Psoas muscle (tissue), 8 donors: ENCODE results near the gene LAMA5. TPM values are rescaled to one million over a fixed set of nuclear protein-coding genes. Genes with fewer than 3 reads are reported as not detected.

Experiments used
- ATAC-seq, 4 donors: fragments of 200-7000 bp; cut with Tn5 transposase; one replicate each; pipeline ENCODE4 v1.9.1; 2020; ENCODE audit warnings: moderate library complexity in 3 of 4, mild to moderate bottlenecking in 2 of 4
- DNase-seq, 2 donors: peaks; one replicate each; pipeline ENCODE4 v3.0.0-alpha.2; 2020
- H3K27ac ChIP-seq: fragments of 200-600 bp; one replicate; pipeline ENCODE4 v1.8.0; 2022
- H3K27me3 ChIP-seq, 3 donors: fragments of 200-600 bp in 1 of 3; one replicate each; pipeline versions ENCODE4 v1.6.1 to v1.8.0; 2013 to 2022; ENCODE audit warnings: low read length in 2 of 3, mild to moderate bottlenecking in 2 of 3, moderate library complexity in 1 of 3; ENCODE audit not compliant: insufficient read depth in 3 of 3
- H3K36me3 ChIP-seq, 2 donors: fragments of 200-600 bp in 1 of 2; one replicate each; pipeline versions ENCODE4 v1.6.1 to v1.8.0; 2013 to 2022; ENCODE audit warnings: low read depth in 1 of 2, mild to moderate bottlenecking in 1 of 2, moderate library complexity in 1 of 2; ENCODE audit not compliant: insufficient read depth in 1 of 2
- H3K4me1 ChIP-seq: fragments of 200-600 bp; one replicate; pipeline ENCODE4 v1.8.0; 2022
- H3K4me3 ChIP-seq: fragments of 200-600 bp; one replicate; pipeline ENCODE4 v1.8.0; 2022; ENCODE audit warnings: mild to moderate bottlenecking
- H3K9me3 ChIP-seq: fragments of 200-600 bp; one replicate; pipeline ENCODE4 v1.8.0; 2022
- CTCF ChIP-seq: fragments of 200-600 bp; IDR thresholded peaks from one replicate; pipeline ENCODE4 v1.8.0; 2022; ENCODE audit warnings: antibody characterized with exemption
- WGBS, 3 donors: extraction: QIAGEN DNeasy Blood & Tissue Kit; methylation state at CpG; one replicate each; pipeline versions ENCODE4 v1.1.6 to v1.1.7; 2013; 5-methylcytosine and 5-hydroxymethylcytosine counted together
- intact Hi-C, 2 donors: fragments of 100-400 bp; cut with DNase I; formaldehyde crosslinking; loops; one replicate each; pipeline versions ENCODE4 v1.11.0 to v1.14.2; 2022
- polyA plus RNA-seq, 3 donors: library from polyadenylated mRNA; stranded (reverse); fragments of 200-250 nt; gene quantifications; one replicate each; pipeline ENCODE4 v1.2.3, GENCODE V29; 2013
- total RNA-seq, 4 donors: library from RNA; stranded (reverse); fragmentation: NEBNext Ultra II Directional in 2 of 4; extraction: Animal tissue kit (Norgen Biotek cat#: 25700) in 2 of 4; gene quantifications; one replicate each; pipeline versions ENCODE4 v1.2.1 to v1.2.4, GENCODE V29; 2021 to 2023
- donor health status: healthy with polysubstance abuse.
- donor health status: DM: no; HTN: no; CAD: no; lungs with moderate emphysema.
- donor health status: Bipolar disorder and iron deficiency.
- donor health status: healthy.
- donor health status: DM: yes; HTN: yes; CAD: no.
- donor health status: DM: no; HTN: no; CAD: no.
- donor health status: DM: no; HTN: no; CAD: no.
- donor health status: DM: yes; HTN: yes; CAD: no.

Gene LAMA5
- total and polyA plus RNA-seq, 7 donors = 14.4 to 74.6 (median 34.2) TPM

GRCh38 chr20:62400541-62400940, 33.4 kb upstream of the LAMA5 start:
- DNase-seq (no peak), ATAC-seq (no peak)
- H3K4me1 ChIP-seq = peaks cover 2% of the 10 kb centered on the region
- H3K27me3 ChIP-seq = no peaks in the 10 kb centered on the region
- no peak overlapping the region for H3K27ac ChIP-seq
- peaks cover 0 to 2% of the 10 kb centered on the region in 2 donors for H3K36me3 ChIP-seq
- TF ChIP-seq CTCF = no peak
- WGBS, 3 donors = 84 to 87% (median 86%) methylated on average over 10 of the region's 10 CpGs
- no peaks in the 10 kb centered on the region for H3K9me3 ChIP-seq
- intact Hi-C loops = no loop called here
- H3K4me3 ChIP-seq = no peak overlapping the region

GRCh38 chr20:62400021-62400420, 32.9 kb upstream of the LAMA5 start:
- Histone ChIP-seq H3K27me3 (no peaks in the 10 kb centered on the region), H3K27ac (no peak overlapping the region), H3K4me3 (no peak overlapping the region), H3K36me3 (peaks cover 0 to 6% of the 10 kb centered on the region in 2 donors), H3K9me3 (no peaks in the 10 kb centered on the region), H3K4me1 (no peaks in the 10 kb centered on the region)
- WGBS, 3 donors = 66 to 78% (median 76%) methylated on average over 7 of the region's 7 CpGs
- DNase-seq = no peak
- no peak for ATAC-seq
- intact Hi-C loops = no loop called here
- no peak for TF ChIP-seq CTCF

GRCh38 chr20:62398120-62398821, 31.2 kb upstream of the LAMA5 start:
- intact Hi-C loops = no loop called here
- H3K4me3 ChIP-seq = no peak overlapping the region
- ATAC-seq (no peak), DNase-seq (no peak)
- H3K27ac ChIP-seq = no peak overlapping the region
- H3K4me1 ChIP-seq = no peaks in the 10 kb centered on the region
- no peaks in the 10 kb centered on the region for H3K27me3 ChIP-seq
- no peaks in the 10 kb centered on the region for H3K9me3 ChIP-seq
- TF ChIP-seq CTCF = no peak
- H3K36me3 ChIP-seq = peaks cover 0 to 20% of the 10 kb centered on the region in 2 donors
- 94 to 96% (median 94%) methylated on average over 17 to 19 of the region's 19 CpGs for WGBS, 3 donors

GRCh38 chr20:62396367-62397239, 29.5 kb upstream of the LAMA5 start:
- WGBS, 3 donors = 83 to 85% (median 84%) methylated on average over 34 to 35 of the region's 35 CpGs
- TF ChIP-seq CTCF = no peak
- H3K27me3 ChIP-seq = no peaks in the 10 kb centered on the region
- ATAC-seq = no peak
- H3K9me3 ChIP-seq = no peaks in the 10 kb centered on the region
- H3K4me1 ChIP-seq = no peaks in the 10 kb centered on the region
- intact Hi-C loops = no loop called here
- peaks cover 0 to 30% of the 10 kb centered on the region in 2 donors for H3K36me3 ChIP-seq
- DNase-seq = no peak
- H3K27ac ChIP-seq = no peak overlapping the region
- H3K4me3 ChIP-seq = no peak overlapping the region
